T-helper 1 cell treated with Interleukin-12 subunit alpha and Interleukin-12 subunit beta and Interleukin-4 antibody, amounts not matched to agents 30 ng/mL and 1 ng/mL, for 36 hours (primary cell): ENCODE data around the gene SESN1. TPM values are rescaled to one million over a fixed set of nuclear protein-coding genes. Genes with fewer than 3 reads are reported as not detected.
"Not testable (repeated sequence)": the region's sequence is repeated elsewhere in the genome, so short reads cannot be mapped to it uniquely, and the experiment has no call there.

ENCODE experiments used
- intact Hi-C: fragments of 100-400 bp; cut with micrococcal nuclease; formaldehyde crosslinking; loops from one replicate; pipeline ENCODE4 v1.15.1; 2024
- total RNA-seq: library from RNA; stranded (reverse); gene quantifications from 2 replicates; pipeline ENCODE4 v1.2.3, GENCODE V29; 2022

SESN1 gene
- 19.0 and 20.0 TPM in 2 replicates for total RNA-seq

DNA sequence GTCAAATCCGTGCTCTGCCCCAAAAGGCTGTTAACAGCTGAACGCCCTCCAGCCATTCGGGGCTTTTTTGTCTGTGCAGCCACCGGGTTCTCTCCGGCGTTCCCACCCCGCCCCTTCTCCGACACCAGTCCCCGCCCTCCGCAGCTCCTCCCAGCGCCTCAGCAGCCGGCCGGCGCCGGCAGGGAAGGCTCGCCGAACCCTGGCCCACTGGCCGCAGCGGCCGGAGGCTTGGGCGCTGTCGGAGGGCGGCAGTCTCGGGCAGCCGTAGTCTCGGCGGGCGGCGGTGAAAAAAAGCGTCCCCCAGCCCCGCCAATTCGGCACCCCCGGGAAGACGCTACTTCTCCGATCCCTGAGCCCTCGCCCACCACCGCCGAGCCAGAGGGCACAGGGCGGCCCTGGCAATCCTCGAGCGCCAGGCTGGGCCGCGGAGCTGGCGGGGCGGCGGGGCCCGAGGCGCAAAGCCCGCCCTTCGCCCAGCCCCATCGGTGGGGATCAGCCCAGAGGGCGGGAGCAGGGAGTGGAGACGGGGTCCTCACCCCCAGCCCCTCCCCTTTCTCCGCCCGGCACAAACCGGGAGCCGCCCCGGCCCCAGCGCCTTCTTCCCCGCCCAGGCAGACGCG, at the start of gene SESN1:
TSS of gene SESN1 (minus strand) at position 431 of the 620 bp plus-strand sequence. CDS start 773 bp downstream, outside the sequence.
- intact Hi-C loops: loop anchor here (1.0 to 10.0 kb wide), 26 partner anchors 21 to 1980 kb away; partner anchors contain the start of genes AFG1L, AK9, ARMC2 and BEND3

DNA sequence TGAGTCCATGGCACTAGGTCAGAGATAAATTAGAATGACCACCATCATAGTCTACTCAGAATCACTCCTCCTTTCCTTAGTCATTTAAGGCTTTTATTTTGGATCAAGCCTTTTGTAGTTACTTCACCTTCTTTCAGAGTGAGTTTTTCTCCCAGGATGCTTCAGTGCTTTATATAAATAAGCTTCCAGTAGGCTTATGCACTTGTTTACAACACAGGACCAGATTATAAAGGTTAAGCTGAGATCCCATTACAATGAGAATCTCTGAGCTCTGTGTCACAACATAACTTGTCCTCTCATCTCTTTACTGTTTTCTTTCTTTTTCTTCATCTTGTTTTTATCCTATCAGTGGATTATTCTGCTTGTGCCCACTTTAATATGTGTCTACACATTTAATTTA, 48.5 kb upstream of the SESN1 start:
- intact Hi-C loops: no loop called here

DNA sequence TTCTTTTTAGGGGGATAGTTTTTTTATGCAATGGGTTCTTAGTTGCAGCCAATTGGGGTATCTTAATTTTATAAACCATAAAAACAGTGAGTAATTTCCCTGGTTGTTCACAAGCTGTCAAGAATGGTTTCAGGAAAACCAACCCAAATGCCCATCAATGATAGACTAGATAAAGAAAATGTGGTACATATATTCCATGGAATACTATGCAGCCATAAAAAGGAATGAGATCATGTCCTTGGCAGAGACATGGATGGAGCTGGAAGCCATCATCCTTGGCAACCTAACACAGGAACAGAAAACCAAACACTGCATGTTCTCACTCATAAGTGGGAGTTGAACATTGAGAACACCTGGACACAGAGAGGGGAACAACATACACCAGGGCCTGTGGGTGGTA, 47.4 kb upstream of the SESN1 start:
- intact Hi-C loops: not testable (repeated sequence)

DNA sequence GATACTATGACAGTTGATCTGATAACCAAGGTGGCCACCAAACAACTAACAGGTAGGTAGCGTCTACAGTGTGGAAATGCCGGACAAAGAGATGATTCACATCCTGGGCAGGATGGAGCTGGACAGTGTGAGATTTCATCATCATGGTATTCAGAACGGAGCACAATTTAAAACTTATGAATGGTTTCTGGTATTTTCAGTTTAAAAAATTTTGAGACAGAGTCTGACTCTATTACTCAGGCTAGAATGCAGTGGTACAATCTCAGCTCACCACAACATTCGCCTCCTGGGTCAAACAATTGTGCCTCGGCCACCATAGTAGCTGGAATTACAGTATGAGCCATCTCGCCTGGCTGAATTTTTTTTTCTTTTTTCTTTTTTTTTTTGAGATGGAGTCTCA, 44.5 kb upstream of the SESN1 start:
- intact Hi-C loops: no loop called here

DNA sequence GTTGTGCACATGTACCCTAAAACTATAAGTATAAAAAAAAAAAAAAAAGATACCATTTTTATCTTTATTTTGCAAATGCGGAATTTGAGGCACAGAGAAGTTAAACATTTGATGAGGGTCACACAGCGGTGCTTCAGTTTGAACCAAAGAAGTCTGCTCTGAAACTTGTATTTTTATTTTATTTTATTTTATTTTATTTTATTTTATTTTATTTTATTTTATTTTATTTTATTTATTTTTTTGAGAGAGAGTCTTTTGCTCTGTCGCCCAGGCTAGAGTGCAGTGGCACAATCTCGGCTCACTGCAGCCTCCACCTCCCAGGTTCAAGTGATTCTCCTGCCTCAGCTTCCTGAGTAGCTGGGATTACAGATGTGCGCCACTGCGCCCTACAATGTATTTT, 41.9 kb upstream of the SESN1 start:
- intact Hi-C loops: not testable (repeated sequence)

DNA sequence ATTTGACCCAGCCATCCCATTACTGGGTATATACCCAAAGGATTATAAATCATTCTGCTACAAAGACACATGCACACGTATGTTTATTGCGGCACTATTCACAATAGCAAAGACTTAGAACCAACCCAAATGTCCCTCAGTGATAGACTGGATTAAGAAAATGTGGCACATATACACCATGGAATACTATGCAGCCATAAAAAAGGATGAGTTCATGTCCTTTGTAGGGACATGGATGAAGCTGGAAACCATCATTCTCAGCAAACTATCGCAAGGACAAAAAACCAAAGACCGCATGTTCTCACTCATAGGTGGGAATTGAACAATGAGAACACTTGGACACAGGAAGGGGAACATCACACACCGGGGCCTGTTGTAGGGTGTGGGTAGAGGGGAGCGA, 41.4 kb upstream of the SESN1 start:
- intact Hi-C loops: not testable (repeated sequence)

DNA sequence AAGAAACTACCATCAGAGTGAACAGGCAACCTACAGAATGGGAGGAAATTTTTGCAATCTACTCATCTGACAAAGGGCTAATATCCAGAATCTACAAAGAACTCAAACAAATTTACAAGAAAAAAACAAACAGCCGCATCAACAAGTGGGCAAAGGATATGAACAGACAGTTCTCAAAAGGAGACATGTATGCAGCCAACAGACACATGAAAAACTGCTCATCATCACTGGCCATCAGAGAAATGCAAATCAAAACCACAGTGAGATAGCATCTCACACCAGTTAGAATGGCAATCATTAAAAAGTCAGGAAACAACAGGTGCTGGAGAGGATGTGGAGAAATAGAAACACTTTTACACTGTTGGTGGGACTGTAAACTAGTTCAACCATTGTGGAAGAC, 41.0 kb upstream of the SESN1 start:
- intact Hi-C loops: not testable (repeated sequence)

DNA sequence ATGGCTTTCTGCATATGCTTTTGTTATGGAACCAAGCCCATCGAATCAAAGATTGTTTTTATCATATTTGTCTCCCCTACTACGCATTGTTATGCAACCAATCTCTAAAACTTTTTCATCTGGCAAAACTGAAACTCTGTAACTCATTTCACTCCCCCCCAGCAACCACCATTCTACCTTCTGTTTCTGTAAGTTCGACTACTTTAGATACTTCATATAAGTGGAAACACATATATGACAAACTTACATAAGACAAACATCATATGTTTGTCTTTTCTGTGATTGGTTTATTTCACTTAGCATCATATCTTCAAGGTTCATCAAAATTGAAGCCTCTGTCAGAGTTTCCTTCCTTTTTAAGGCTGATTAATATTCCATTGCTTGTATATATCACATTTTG, 35.4 kb upstream of the SESN1 start:
- intact Hi-C loops: no loop called here

DNA sequence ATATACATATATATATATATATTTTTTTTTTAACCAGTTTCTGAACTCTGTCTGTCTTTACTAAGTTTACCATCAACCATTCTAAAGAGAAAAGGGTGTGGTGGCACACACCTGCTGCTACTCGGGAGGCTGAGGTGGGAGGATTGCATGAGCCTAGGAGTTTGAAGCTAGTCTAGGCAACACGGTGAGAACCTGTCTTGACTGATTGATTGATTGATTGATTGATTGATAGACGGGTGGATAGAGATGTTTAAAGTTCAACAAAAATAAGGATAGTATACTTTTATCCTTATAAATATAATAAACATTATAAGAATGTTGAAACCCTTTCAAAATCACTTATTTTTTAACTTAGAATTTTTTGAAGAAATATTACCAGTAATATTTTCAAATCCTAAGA, 30.9 kb upstream of the SESN1 start:
- intact Hi-C loops: no loop called here

DNA sequence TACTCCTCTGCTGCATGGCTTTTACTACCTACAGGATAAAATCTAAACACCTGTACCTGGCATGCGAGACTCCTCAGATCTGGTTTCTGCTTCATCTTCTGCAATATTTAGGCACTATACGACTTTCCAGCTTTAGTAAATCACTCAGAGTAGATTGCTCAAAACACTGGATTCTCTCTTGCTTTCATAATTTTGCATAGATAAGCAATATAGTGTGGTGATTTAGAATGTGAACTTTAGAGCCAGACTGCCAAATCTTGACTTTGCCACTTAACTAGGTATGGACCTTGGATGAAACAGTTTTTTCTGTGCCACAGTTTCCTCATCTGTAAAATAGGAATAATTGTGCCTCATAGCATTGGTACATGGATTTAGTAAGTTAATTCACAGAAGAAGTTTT, 29.6 kb upstream of the SESN1 start:
- intact Hi-C loops: no loop called here

DNA sequence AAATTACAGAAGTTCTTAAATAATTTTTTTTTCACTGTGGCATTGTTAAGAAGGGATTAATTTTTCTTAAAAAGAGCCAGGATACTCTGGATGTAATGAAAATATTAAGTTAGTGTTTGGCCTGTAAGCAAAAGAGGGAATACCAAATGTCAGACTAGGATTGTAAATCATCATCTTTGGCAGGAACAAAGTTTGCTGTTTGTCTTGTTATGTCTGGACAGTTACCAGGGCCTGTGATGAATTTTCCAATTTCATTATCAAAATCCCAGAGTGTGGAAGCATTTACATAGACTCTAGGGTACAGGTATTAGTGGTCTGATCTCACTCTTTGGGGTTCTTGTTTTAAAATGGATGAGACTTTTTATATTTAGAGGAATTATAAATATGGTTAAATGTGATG, 26.8 kb upstream of the SESN1 start:
- intact Hi-C loops: no loop called here

DNA sequence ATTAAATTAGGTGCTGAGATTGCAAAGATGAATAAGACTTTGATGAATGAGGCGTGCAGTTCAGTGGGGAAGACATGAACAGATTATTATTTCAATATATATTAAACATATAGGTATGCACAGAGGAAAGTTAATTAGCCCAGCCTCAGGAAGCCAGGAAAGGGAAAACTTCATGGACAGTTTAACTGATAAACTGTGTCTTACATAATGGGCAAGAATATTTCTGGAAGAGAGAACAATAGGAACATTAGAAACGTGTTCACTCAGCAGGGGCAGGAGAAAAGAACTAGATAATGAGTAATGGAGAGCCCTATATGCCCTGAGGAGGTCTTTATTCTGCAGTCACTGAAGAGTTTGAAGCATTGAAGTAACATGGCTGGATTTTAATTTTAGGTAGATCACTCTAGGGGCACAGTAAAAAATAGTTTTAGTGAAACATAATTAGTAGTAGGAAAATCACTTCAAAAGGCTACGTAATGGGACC, 24.3 kb upstream of the SESN1 start:
- intact Hi-C loops: no loop called here

DNA sequence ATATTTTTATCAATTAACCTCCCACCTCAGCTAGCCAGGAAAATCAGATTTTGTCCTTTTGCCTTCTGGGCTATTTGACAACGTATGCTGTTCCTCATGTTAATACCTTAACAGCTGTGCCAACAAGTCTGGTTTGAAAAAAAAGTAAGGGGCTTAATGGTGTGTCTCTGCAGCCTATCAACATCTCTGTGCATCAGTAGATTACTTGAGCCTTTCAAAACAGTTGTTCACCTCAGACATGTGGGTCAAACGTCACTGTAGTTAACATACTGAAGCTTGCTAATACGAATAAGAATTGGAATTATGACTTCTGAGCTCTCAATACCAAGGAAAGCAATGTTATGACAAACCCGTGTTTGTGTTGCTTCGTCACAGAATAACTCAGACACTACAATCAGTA, 23.7 kb upstream of the SESN1 start:
- intact Hi-C loops: no loop called here

DNA sequence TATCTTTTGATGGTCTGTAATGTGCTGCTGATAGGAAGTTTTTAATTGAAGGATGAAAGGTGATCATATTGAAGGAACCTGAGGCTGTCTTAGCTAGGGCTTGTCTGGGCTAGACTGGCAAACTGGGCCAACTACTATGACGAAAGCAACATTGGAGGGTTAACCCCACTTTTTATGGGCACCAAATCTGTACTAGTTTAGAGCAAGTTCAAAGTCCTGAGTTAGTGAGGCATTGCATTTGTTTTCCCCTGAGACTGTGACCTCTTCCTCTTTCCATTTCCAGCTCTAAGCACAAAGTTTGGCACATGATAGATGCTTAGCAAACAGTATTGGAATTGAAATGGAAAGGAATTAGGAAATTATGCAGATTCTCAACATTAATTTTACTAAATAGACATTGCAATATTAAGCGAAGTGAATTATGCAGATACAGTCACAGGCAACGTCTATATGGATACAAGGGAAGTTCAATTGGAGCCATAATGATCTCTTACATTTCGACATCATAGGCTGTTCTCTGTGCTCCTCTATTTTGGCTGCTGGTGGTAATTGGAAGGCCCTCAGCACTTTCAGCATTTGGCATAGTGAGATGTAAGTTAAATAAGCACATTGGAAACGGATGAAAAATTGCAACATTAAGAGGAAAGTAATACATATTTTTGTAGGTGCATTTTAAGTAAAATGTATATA, 22.8 kb upstream of the SESN1 start:
- intact Hi-C loops: no loop called here

DNA sequence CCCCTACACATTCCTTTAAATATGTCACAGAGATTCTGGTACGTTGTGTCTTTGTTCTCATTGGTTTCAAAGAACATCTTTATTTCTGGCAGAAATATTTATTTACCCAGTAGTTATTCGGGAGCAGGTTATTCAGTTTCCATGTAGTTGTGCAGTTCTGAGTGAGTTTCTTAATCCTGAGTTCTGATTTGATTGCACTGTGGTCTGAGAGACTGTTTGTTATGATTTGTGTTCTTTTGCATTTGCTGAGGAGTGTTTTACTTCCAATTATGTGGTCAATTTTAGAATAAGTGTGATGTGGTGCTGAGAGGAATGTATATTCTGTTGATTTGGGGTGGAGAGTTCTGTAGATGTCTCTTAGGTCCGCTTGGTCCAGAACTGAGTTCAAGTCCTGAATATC, 18.0 kb upstream of the SESN1 start:
- intact Hi-C loops: not testable (repeated sequence)

DNA sequence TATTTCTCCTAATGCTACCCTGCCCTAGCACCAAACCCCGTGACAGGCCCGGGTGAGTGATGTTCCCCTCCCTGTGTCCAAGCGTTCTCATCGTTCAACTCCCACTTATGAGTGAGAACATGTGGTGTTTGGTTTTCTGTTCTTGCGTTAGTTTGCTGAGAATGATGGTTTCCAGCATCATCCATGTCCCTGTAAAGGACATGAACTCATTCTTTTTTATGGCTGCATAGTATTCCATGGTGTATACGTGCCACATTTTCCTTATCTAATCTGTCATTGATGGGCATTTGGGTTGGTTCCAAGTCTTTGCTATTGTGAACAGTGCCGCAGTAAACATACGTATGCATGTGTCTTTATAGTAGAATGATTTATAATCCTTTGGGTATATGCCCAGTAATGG, 15.0 kb upstream of the SESN1 start:
- intact Hi-C loops: not testable (repeated sequence)

DNA sequence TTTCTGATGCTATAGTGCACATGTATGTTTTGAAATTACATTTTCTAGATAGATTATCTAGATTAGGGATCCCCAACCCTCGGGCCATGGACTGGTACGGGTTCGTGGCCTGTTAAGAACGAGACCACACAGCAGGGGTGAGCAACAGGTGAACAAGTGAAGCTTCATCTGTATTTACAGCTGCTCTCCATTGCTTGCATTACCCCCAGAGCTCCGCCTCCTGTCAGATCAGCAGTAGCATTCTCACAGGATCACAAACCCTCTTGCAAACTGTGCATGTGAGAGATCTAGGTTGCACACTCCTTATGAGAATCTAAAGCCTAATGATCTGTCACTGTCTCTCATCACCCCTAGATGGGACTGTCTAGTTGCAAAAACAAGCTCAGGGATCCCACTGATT, 11.0 kb upstream of the SESN1 start:
- intact Hi-C loops: no loop called here

DNA sequence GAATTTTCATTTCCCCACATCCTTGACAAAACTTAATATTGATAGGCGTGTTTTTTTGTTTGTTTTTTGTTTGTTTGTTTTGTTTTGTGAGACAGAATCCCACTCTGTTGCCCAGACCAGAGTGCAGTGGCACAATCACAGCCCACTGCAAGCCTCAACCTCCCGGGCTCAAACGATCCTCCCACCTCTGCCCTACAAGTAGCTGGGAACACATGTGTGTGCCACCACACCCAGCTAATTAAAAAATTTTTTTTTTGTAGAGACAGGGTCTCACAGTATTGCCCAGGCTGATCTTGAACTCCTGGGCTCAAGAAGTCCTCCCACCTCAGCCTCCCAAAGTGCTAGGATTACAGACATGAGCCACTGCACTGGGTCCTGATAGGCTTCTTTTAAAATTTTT, 9.9 kb upstream of the SESN1 start:
- intact Hi-C loops: no loop called here

DNA sequence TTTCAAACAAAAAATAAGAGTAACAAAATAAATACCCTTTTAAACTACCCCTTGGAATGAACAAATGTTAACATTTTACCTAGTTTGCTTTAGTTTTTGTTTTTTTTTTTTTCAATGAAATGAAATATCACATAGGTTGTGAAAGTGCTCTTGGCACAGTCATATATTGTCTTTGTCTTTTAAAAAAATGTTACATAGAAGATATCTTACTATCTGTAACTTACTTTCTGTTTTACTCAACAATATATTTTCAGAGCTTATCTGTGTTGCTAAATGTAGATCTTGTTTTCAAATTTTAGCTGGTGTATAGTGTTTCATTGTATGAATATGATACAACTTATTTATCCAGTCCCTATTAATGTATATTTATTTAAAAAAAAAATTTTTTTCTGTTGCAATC, 9.3 kb upstream of the SESN1 start:
- intact Hi-C loops: no loop called here

DNA sequence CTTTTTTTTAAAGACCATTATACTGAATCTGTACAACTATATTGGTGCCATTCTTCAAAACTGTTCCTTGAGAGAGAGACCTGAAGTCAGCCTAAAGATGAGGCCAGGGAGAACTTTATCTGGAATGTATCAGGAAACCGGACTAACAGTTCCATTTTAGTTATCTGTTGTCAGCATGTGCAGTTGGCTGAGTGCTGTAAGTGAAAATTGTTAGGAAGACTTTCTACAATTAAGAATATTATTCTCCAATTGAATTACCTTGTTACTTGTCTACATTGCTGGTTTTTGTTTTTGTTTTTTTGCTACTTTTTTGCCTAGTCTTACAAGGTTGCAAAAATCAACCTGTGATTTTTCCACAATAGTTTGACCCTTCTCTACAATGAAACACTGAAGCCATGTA, 8.1 kb upstream of the SESN1 start:
- intact Hi-C loops: no loop called here

DNA sequence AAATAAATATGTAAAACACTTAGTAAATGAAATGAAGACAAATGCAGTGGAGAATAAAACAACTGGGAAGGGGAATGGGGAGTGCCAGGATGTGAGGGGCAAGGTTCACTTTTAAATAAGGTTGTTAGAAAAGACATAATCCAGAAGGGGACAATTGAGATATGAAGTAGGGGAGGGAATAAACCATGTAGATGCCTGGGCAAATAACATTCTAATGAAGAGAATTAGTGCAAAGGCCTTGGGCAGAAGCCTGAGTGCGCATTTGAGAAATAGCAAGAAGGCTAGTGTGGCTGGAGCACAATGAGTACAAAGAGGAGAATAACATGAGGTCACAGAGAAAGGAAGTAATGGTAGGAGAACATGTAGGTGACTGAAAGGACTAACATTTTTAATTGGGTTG, 3.0 kb upstream of the SESN1 start:
- intact Hi-C loops: loop anchor here (5.0 to 10.0 kb wide), 4 partner anchors 1273 to 1983 kb away; partner anchors contain the start of genes BEND3, GTF3C6, RPF2 and SCML4

DNA sequence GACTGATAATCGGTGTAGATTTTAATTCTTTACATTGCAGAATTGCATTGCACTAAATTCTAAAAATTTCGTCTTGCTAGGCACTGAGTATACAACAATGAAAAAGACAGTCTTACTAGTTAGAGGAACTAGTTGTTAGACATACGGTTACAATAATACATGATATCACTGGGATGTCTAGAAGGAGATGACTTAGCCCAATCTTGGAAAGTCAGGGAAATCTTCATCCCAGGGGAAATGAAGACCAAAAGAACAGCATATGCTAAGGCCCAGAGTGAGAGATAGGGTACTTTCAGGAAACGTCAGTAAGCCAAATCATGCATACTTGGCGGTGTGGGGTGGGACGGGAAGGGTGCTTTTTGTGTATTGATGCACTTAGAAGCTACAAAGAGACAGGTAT, 1.6 kb upstream of the SESN1 start:
- intact Hi-C loops: loop anchor here (5.0 to 10.0 kb wide), 4 partner anchors 1271 to 1981 kb away; partner anchors contain the start of genes BEND3, GTF3C6, RPF2 and SCML4

DNA sequence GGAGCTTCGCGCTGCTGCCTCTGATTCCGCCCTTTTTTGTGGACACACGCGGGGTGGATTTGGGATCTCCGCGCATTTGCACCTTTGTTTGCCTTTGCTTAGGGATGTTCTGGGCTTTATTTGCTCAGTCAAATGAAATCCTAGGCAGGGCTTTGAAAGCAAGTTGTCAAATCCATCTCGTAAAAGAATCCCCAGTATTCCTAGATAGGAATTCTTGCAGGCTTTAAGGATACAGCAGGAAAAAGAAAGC, 1.1 kb upstream of the SESN1 start:
- intact Hi-C loops: loop anchor here (1.0 to 10.0 kb wide), 23 partner anchors 22 to 1981 kb away; partner anchors contain the start of genes AFG1L, AK9, ARMC2 and BEND3
